Measurements from ENCODE around the gene NDE1.

DNA sequence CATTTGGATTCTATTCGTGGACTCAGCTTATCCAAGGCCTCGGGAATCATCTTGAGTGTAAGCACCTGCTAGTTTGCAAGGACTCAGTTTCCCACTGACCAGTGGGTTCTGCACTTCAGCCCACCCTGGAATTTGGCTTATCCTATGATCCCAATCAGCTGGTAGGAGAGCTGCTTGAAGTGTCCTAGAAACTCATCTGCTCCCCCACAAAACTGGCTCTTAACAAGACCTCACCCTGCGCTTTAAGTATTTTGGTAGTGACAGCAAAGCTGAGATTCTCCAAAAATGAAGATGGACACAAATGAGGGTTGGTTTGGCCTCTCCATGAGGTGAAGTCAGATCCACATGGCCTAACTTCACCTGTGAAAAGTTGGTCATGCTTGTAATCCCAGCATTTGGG is 57.3 kb downstream of the NDE1 start:
- TF ChIP-seq GTF3C2 (IDR thresholded peaks at IDR 0.05; ENCODE audit: borderline replicate concordance, extremely low read depth, insufficient read length) (no peak), KLF1 (tag; IDR thresholded peaks at IDR 0.05) (no peak), CBX2 (IDR thresholded peaks at IDR 0.05; ENCODE audit: insufficient read depth, low read length, poor library complexity, severe bottlenecking) (no peak), GATA2 (CRISPR knock-in tag; IDR thresholded peaks at IDR 0.05) (no peak)
- TF ChIP-seq, protein P1, sequence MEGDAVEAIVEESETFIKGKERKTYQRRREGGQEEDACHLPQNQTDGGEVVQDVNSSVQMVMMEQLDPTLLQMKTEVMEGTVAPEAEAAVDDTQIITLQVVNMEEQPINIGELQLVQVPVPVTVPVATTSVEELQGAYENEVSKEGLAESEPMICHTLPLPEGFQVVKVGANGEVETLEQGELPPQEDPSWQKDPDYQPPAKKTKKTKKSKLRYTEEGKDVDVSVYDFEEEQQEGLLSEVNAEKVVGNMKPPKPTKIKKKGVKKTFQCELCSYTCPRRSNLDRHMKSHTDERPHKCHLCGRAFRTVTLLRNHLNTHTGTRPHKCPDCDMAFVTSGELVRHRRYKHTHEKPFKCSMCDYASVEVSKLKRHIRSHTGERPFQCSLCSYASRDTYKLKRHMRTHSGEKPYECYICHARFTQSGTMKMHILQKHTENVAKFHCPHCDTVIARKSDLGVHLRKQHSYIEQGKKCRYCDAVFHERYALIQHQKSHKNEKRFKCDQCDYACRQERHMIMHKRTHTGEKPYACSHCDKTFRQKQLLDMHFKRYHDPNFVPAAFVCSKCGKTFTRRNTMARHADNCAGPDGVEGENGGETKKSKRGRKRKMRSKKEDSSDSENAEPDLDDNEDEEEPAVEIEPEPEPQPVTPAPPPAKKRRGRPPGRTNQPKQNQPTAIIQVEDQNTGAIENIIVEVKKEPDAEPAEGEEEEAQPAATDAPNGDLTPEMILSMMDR (IDR thresholded peaks at IDR 0.05 in 2 of 3, conservative IDR thresholded peaks at IDR 0.05 in 1 of 3; ENCODE audit: insufficient read depth in 2 of 3, low read depth in 1 of 3, low read length in 3 of 3) = no peak
